SHP77 (cell line): ENCODE data around the gene NDUFS7.
"Not testable (repeated sequence)": the region's sequence is repeated elsewhere in the genome, so short reads cannot be mapped to it uniquely, and the experiment has no call there.

Experiments used
- DNase-seq, 2 experiments: peaks; one replicate each; lab custom pipeline; 2025; lab: John Stamatoyannopoulos, UW

NDUFS7 gene

DNA sequence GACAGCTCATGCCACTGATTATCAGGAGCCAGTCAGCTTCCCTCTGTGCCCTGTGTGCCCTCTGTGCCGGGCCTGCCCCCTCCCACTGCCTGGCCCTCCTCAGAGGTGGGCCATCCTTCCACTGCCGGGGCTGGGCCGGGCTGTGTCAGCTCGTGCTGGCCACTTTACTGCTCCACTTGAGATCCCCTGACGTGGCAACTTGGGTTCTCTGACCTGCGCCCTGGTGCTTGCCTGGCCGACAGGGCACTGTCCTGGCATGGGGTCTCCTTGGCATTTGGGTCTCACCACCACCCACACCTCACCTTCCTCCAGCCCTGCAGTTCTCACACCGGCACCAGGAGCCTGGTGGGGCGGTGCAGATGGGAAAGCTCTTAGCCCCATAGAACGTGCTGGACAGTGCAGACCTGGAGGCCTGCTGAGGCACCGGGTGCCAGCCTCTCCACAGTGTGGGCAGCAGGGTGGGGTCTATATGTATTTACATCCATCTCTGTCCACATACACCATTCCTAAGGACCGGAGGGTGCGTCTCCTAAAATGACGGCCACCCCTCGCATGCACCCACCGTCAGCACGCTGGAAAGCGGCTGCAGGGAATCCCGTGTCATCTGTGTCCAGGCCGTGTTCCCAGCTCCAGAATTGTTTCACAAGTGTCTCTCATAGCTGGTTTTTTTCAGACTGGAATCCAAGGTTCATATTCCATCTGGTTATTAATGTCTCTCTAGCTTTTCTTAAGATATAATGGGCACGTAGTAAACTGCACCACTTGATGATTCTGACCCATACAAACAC, 35.4 kb downstream of the NDUFS7 start:
- no peak for DNase-seq

- DNase-seq: not testable (repeated sequence)
These were observed 36.4 kb downstream of the NDUFS7 start for GRCh38 chr19:1420085-1420484.

DNA sequence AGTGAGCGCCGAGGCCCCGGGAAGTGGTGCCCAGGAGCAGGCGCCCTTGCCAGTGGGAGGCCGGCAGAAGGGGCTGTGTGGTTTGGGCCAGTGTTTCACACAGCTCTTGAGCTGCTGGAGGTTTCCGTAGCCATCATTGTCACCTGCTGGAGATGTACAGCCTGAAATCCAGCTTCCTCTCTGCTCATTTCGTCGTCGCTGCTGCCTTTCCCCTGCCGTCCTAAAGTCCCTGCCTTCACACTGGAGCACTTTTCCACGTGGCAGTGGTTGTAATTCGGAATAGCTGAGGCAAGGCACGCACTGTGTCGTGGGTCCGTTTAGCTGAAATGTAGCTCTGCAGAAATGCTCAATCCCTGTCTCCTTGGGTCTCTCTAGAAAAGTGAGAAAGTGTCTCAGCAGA, 36.9 kb downstream of the NDUFS7 start:
- DNase-seq: no peak

- no peak for DNase-seq
These were observed 37.7 kb downstream of the NDUFS7 start for GRCh38 chr19:1421218-1421957.

DNA sequence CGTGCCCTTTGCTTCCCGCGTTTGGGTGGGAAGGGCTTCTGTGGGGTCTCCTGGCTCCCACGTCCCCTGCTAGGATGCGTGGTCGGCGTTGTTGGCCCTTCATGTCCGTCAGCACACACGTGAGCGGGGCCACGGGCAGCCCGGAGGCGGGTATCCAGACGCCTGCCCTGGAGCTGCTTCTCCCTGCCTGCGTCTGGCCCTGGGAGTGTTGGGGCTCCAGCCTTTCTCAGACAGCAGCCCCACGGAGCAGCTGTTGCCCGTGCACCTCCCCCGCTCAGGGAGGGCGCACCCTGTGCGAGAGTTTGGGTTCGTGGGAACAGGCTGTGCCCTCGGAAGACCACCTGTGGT, 38.2 kb downstream of the NDUFS7 start:
- DNase-seq: no peak

DNA sequence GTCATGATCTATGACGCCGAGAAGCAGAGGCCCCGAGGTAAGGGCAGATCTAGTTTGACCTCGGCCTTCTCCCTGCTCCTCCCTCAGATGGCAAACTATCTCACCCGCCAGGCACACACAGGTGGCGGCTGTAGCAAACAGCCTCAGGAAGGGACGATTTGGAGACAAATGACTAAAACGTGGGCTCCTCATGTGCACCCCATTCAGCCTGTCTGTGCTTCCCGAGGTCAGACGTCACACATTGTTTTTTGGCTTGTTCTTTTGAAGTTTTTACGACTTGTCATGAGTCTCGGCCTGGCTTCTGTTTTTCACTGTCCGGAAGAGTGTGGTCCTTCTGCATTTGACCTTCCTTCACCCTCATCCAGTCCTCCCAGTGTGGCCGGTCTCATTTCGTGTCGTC, 38.7 kb downstream of the NDUFS7 start:
- DNase-seq: no peak

- DNase-seq: no peak
These were observed 39.2 kb downstream of the NDUFS7 start for GRCh38 chr19:1422943-1423342.

GRCh38 chr19:1423436-1424191, 39.9 kb downstream of the NDUFS7 start:
- no peak for DNase-seq

- DNase-seq: no peak
These were observed 40.7 kb downstream of the NDUFS7 start for GRCh38 chr19:1424192-1424955.

GRCh38 chr19:1425102-1425837, 41.6 kb downstream of the NDUFS7 start:
- DNase-seq: no peak

DNA sequence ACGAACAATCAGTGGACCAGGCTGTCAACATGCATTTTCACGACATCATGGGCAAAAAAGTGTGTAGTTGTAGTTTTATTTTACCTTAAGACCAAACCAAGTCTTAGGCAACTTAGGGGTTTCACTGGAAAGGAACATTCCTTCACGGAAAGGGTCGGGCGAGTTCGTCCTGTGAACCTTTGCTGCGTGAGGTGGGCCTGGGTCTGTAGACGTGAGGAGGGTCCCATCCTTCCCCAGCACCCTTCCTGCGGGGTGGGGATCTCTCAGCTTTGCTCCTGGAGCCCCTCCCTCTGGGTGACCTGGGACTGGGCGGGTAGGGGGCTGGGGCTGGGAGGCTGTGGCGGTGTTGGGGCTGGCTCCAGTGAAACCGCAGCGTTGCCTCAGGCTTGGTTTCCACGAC, 42.2 kb downstream of the NDUFS7 start:
- no peak for DNase-seq

DNA sequence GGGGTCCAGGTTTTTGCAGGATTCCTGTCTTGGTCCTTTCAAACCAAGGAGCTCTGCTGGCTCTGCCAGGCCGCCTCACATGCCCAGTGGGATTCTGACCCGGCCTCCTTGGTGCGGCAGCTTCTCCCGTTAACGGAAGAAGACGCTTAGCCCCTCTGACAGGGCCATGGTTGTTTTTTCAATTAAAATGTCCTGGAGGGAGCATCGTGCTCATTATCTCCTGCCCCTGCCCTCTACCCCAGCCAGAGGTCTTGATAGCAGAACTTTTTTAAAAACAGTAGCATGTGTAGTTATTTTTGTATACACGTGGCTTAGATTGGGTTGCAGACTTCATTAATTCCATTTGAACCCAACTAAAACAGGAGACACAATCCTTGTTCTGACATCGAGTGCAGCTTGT, 43.0 kb downstream of the NDUFS7 start:
- DNase-seq: no peak

DNA sequence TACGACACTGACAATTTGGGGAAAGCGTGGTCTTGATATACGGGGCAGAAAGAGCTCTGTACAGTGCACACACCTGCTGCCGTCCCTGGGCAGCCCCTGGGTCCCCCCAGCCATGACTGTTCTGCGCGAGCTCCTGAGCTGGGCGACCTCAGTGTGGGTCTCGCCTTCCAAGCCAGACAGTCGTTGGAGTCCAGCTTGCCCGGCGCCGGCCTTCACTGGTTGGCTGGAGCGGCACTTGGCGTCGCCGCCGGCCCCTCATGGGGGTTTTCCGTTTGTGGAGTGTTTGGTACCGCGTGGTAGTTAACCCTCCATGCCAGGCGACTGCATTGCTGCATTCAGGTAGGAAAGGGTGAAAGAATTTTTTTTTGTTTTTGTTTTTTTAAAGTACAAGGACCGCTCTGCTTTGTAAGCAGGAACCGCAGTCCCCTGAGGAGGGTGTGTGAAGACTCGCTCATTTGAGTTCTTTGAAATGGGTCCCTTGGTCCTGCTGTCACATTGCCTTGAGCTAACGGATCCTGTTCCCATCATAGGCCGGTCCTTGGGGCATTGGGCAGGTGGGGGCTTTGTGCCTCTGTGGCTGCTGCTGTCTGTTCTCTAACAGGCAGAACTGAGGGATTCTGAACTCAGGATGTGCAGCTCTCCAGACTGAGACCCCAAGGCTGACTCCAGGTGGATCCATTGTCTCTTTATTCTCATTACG, 43.7 kb downstream of the NDUFS7 start:
- no peak for DNase-seq

- no peak for DNase-seq
These were observed 45.2 kb downstream of the NDUFS7 start for GRCh38 chr19:1428738-1429391.

DNA sequence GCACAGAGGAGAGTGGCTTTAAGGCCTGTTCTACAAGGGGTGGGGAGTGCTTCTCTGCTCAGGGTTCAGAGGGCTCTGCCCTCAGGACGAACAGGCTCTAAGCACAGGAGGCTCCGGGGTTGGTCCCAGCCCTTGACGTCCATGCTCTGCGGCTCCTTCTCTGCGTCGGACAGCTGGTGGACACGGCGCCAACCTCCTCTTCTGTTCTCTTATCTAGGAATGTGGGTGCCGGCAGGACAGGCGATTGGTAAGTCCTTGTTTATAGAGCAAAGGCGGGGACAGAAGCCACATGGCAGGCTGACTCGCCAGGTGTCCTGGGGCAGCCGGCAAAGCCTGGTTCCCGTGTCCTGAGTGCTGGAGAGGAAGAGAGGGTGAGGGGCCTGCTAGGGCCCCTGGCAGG, 46.0 kb downstream of the NDUFS7 start:
- DNase-seq: no peak

DNA sequence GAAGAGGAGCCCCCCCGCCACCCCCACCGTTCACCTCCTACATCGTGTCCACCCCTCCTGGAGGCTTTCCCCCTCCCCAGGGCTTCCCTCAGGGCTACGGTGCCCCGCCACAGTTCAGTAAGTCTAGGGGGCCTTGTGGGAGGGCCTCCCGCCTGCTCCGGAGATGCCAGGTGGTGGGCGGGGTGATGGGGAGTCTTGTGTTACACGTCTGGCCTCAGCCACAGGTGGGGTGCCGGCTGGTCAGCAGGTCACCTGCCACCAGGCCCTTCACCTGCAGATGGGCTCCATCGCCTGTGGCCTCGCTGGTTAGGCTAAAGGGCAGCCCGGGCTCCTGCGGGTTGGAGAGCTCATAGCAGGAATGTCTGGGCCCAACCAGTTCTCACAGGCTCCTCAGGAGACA, 46.5 kb downstream of the NDUFS7 start:
- no peak for DNase-seq

GRCh38 chr19:1431759-1432506, 48.2 kb downstream of the NDUFS7 start:
- no peak for DNase-seq

DNA sequence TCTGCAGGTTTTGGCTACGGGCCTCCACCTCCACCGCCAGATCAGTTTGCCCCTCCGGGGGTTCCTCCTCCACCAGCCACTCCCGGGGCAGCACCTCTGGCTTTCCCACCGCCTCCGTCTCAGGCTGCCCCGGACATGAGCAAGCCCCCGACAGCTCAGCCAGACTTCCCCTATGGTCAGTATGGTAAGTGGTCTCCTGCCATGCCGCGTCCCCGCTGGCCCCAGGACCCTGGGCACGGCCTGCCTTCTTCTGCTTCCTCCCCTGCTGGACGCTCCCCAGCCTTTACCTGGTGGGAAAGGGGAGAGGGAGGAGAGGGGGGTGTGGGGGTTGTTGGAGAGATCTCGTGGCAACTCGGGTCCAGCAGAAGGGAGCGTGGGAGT, 48.8 kb downstream of the NDUFS7 start:
- no peak for DNase-seq
